Endothelial cell (in vitro differentiated cells): Measurements from ENCODE around the gene NAGK. TPM values are rescaled to one million over a fixed set of nuclear protein-coding genes. Genes with fewer than 3 reads are reported as not detected.

Experiments used
- DNase-seq: peaks from one replicate; pipeline ENCODE4 v3.0.0; 2021; ENCODE audit warnings: low spot score
- H3K27ac Mint-ChIP-seq: one replicate; pipeline ENCODE4 v1.8.0; 2021; ENCODE audit warnings: mixed read lengths, inconsistent platforms; ENCODE audit not compliant: unreplicated experiment
- H3K27me3 Mint-ChIP-seq: one replicate; pipeline ENCODE4 v1.8.0; 2021; ENCODE audit warnings: mild to moderate bottlenecking, moderate library complexity, mixed read lengths, inconsistent platforms; ENCODE audit not compliant: unreplicated experiment
- H3K36me3 Mint-ChIP-seq: one replicate; pipeline ENCODE4 v1.8.0; 2021; ENCODE audit warnings: mild to moderate bottlenecking, low read depth, mixed read lengths, inconsistent platforms; ENCODE audit not compliant: unreplicated experiment
- H3K4me1 Mint-ChIP-seq: one replicate; pipeline ENCODE4 v1.8.0; 2021; ENCODE audit warnings: mild to moderate bottlenecking, mixed read lengths, inconsistent platforms; ENCODE audit not compliant: unreplicated experiment
- H3K4me3 Mint-ChIP-seq: one replicate; pipeline ENCODE4 v1.8.0; 2021; ENCODE audit warnings: mild to moderate bottlenecking, mixed read lengths, inconsistent platforms; ENCODE audit not compliant: unreplicated experiment
- H3K9me3 Mint-ChIP-seq: one replicate; pipeline ENCODE4 v1.8.0; 2021; ENCODE audit warnings: mixed read lengths, inconsistent platforms; ENCODE audit not compliant: unreplicated experiment
- total RNA-seq: library from RNA; stranded (reverse); fragmentation: NEBNext Ultra II Directional; extraction: Animal tissue kit (Norgen Biotek cat#: 25700); gene quantifications from one replicate; pipeline ENCODE4 v1.2.1, GENCODE V29; 2021; ENCODE audit not compliant: unreplicated experiment
- TF ChIP-seq, protein P1 (sequence below): fragments of 200-600 bp; sonication (generic); IDR thresholded peaks from one replicate; pipeline ENCODE4 v1.5.0; 2021; ENCODE audit warnings: antibody characterized with exemption; ENCODE audit not compliant: unreplicated experiment

The NAGK gene
- total RNA-seq, 1 donor from 2014 or later = 125 TPM

GRCh38 chr2:71066856-71067255 is 1.6 kb upstream of the NAGK start:
- H3K36me3 Mint-ChIP-seq = peaks cover 24% of the 10 kb centered on the region
- H3K27ac Mint-ChIP-seq = no peak overlapping the region
- TF ChIP-seq, protein P1, sequence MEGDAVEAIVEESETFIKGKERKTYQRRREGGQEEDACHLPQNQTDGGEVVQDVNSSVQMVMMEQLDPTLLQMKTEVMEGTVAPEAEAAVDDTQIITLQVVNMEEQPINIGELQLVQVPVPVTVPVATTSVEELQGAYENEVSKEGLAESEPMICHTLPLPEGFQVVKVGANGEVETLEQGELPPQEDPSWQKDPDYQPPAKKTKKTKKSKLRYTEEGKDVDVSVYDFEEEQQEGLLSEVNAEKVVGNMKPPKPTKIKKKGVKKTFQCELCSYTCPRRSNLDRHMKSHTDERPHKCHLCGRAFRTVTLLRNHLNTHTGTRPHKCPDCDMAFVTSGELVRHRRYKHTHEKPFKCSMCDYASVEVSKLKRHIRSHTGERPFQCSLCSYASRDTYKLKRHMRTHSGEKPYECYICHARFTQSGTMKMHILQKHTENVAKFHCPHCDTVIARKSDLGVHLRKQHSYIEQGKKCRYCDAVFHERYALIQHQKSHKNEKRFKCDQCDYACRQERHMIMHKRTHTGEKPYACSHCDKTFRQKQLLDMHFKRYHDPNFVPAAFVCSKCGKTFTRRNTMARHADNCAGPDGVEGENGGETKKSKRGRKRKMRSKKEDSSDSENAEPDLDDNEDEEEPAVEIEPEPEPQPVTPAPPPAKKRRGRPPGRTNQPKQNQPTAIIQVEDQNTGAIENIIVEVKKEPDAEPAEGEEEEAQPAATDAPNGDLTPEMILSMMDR = no peak
- no peak for DNase-seq
- H3K9me3 Mint-ChIP-seq = no peaks in the 10 kb centered on the region
- peaks cover 13% of the 10 kb centered on the region for H3K27me3 Mint-ChIP-seq
- peaks cover 26% of the 10 kb centered on the region for H3K4me1 Mint-ChIP-seq
- no peak overlapping the region for H3K4me3 Mint-ChIP-seq

DNA sequence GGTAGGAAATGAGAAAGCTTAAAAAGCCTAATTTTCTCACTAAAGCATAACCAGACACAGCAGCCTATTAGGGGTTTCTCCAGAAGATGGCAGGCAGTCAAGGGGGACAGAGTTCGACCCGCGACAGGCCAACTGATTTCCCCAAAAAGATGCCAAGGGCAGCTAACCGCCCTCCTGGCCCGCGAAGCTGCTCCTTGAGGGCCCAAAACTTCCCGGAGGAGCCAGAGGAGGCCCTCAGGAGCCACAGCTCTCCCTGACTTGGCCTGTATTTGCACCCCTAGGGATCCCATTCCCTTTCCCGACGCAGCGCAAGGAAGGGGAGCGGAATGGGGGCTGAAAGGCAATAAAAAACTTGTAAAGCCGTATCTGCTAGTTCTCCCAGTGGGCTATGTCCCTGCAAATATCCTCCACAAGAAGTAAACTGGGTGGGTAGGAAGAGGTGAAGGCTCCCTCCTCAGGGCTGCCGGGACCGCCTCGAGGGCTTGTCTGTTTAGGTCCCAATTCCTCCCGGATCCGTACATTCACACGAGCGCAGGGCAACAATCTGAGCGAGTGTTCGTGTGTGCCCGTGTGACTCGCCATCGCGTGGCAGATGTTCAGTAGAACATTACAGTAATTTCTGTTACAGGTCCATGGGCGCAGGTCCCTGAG is 756 bp upstream of the NAGK start:
- peak overlapping the region; percentile 98 for H3K4me3 Mint-ChIP-seq
- peak overlapping the region; percentile 94 for H3K27ac Mint-ChIP-seq
- H3K27me3 Mint-ChIP-seq = peaks cover 13% of the 10 kb centered on the region
- TF ChIP-seq, protein P1 = no peak
- peak; percentile 13 for DNase-seq
- peaks cover 30% of the 10 kb centered on the region for H3K4me1 Mint-ChIP-seq
- peaks cover 28% of the 10 kb centered on the region for H3K36me3 Mint-ChIP-seq
- H3K9me3 Mint-ChIP-seq = no peaks in the 10 kb centered on the region

- H3K27ac Mint-ChIP-seq = no peak overlapping the region
- peaks cover 39% of the 10 kb centered on the region for H3K36me3 Mint-ChIP-seq
- H3K27me3 Mint-ChIP-seq = peaks cover 18% of the 10 kb centered on the region
- H3K4me3 Mint-ChIP-seq = peak overlapping the region; percentile 98
- H3K9me3 Mint-ChIP-seq = no peaks in the 10 kb centered on the region
- TF ChIP-seq, protein P1 = no peak
- H3K4me1 Mint-ChIP-seq = peaks cover 33% of the 10 kb centered on the region
- DNase-seq = no peak
Observed at GRCh38 chr2:71069376-71069775, 928 bp downstream of the NAGK start.

DNA sequence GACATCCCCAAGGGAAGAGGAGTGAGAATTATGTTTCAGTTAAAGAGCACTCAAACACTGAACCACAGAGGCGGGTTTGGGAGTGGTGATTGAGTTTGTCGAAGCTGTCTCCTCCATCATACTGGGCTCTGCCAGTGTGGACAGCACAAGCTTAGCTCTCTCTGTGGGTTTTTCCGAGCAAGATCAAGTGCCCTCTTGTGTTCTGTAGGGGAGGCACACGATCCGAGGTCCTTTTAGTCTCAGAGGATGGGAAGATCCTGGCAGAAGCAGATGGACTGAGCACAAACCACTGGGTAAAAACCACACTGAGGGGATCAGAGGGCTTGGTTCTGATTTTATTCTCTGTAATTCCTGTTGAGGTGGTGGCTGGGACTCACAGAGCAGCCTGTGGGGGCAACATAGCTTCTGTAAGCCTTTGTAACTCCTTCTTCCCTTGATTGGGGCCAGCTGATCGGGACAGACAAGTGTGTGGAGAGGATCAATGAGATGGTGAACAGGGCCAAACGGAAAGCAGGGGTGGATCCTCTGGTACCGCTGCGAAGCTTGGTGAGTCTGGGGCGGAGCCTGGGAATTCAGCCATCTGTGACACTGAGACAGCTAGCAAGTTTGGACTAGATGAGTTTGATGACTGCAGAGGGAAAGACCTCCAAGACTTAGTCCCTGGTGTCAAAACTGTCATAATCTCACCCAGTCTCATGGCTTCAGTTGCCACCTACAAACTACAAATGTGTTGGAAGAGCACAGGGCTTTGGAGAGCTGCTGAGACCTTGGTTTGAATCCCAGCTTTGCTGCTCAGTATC is 2.0 kb downstream of the NAGK start:
- Mint-ChIP-seq H3K9me3 (no peaks in the 10 kb centered on the region), H3K27me3 (peaks cover 16% of the 10 kb centered on the region), H3K27ac (no peak overlapping the region), H3K4me3 (peak overlapping the region; percentile 98), H3K36me3 (peaks cover 43% of the 10 kb centered on the region), H3K4me1 (peaks cover 33% of the 10 kb centered on the region)
- TF ChIP-seq, protein P1 = peak; percentile 16
- no peak for DNase-seq
